HFF-Myc (cell line): ENCODE data around the gene TP53BP2.
"Not testable (repeated sequence)": the region's sequence is repeated elsewhere in the genome, so short reads cannot be mapped to it uniquely, and the experiment has no call there.

ENCODE experiments used
- DNase-seq: peaks from one replicate; pipeline ENCODE4 v3.0.0-alpha.2; 2011; ENCODE audit warnings: low read depth; ENCODE audit errors: extremely low read depth
- H3K4me3 ChIP-seq: replicated peaks from 2 replicates; pipeline ENCODE4 v1.5.1; 2011; ENCODE audit warnings: low read depth, mild to moderate bottlenecking, control low read depth, low read length
- CTCF ChIP-seq: IDR thresholded peaks from 2 replicates; pipeline ENCODE4 v1.5.1; 2012; ENCODE audit warnings: mild to moderate bottlenecking, low read depth, low read length, control low read depth; ENCODE audit errors: missing control alignments

Gene TP53BP2

GRCh38 chr1:223748773-223749733 lies 96.7 kb downstream of the TP53BP2 start:
- no peak for DNase-seq
- peak overlapping the region; percentile 13; the same call in 1 of the 2 replicates for H3K4me3 ChIP-seq
- TF ChIP-seq CTCF, result peak; percentile 92

GRCh38 chr1:223748405-223748772 lies 97.4 kb downstream of the TP53BP2 start:
- DNase-seq, result no peak
- H3K4me3 ChIP-seq, result no peak overlapping the region
- TF ChIP-seq CTCF, result no peak

GRCh38 chr1:223747838-223748335 lies 97.9 kb downstream of the TP53BP2 start:
- no peak overlapping the region for H3K4me3 ChIP-seq
- no peak for TF ChIP-seq CTCF
- no peak for DNase-seq

GRCh38 chr1:223745731-223746130 lies 100.0 kb downstream of the TP53BP2 start:
- TF ChIP-seq CTCF, result no peak
- no peak overlapping the region for H3K4me3 ChIP-seq
- DNase-seq, result no peak

DNA sequence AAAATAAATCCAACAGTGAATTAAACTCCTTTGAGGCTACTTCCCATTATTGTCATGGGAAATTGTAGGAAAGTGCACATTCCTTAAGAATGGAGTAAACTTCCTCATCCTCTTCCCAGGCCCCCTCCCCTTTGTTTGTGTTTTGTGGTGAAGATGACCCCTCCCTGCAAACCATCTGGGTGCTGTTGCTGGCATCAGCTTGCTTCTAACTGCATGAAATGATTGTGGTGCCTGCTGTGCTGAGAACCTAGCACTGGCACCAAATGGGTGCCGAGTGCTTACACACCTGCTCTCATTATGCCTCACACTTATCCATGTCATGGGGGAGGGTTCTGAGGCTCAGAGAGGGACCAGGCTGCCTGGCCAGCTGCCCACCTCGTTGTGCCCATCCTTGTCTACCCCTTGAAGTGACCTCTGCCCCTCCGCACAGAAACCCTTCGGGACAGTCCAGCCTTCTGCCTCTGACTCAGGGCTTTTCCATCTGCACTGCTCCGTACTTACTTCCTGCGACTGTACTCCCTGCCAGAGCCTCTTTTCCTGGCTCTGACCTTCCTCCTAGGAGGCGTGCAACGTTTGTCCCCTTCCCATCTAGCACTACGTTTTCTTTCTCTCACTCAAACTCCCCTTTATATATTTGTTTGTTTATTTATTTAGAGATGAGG lies 102.8 kb downstream of the TP53BP2 start:
- H3K4me3 ChIP-seq, result no peak overlapping the region
- DNase-seq, result no peak
- no peak for TF ChIP-seq CTCF

DNA sequence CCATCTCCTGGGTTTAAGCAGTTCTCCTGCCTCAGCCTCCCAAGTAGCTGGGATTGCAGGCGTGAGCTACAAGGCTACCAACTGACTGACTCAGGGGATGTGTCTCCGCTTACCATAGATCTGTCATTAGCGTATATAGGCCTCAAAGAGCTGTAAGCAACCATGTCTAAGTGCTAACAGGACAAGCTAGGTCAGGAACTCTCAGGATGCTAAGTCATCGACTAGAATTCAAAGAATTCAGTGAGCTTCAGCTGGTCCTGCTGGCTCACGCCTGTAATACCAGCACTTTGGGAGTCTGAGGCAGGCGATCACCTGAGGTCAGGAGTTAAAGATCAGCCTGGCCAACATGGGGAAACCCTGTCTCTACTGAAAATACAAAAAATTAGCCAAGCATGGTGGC lies 103.9 kb downstream of the TP53BP2 start:
- H3K4me3 ChIP-seq, result no peak overlapping the region
- DNase-seq, result no peak
- TF ChIP-seq CTCF, result no peak

- DNase-seq, H3K4me3 ChIP-seq: not testable (repeated sequence)
Observed at GRCh38 chr1:223740038-223740736, 105.6 kb downstream of the TP53BP2 start.
